ENCODE results near the gene STRA6.

DNA sequence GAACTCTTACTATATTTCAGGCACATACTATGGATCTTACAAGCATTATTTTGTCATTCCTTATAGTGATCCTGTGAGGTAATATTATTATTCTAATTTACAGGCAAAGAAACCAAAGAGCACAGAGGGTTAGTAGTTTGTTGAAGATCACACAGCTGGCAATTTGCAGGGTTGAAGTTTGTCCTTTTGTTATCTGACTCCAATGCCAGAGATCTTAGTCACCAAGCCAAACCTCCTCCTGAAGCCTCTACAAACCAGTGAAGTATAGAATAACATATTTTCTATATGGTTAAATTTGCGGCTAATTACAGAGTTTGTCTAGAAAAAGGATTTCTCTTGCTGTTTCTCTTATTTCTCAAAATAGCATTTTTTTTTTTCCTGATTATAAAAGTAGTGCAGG, 61.0 kb downstream of the STRA6 start:
- TF ChIP-seq, protein P1, sequence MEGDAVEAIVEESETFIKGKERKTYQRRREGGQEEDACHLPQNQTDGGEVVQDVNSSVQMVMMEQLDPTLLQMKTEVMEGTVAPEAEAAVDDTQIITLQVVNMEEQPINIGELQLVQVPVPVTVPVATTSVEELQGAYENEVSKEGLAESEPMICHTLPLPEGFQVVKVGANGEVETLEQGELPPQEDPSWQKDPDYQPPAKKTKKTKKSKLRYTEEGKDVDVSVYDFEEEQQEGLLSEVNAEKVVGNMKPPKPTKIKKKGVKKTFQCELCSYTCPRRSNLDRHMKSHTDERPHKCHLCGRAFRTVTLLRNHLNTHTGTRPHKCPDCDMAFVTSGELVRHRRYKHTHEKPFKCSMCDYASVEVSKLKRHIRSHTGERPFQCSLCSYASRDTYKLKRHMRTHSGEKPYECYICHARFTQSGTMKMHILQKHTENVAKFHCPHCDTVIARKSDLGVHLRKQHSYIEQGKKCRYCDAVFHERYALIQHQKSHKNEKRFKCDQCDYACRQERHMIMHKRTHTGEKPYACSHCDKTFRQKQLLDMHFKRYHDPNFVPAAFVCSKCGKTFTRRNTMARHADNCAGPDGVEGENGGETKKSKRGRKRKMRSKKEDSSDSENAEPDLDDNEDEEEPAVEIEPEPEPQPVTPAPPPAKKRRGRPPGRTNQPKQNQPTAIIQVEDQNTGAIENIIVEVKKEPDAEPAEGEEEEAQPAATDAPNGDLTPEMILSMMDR (conservative IDR thresholded peaks at IDR 0.05; ENCODE audit: low read depth, low read length), result no peak
- no peak for TF ChIP-seq EZH2phosphoT487 (IDR thresholded peaks at IDR 0.05; ENCODE audit: borderline replicate concordance, low read length)
- no peak for TF ChIP-seq EZH2 (IDR thresholded peaks at IDR 0.05; ENCODE audit: low read length, unreplicated experiment)
